ENCODE results near the gene PGM5. TPM values are rescaled to one million over a fixed set of nuclear protein-coding genes. Genes with fewer than 3 reads are reported as not detected.
"Not testable (repeated sequence)": the region's sequence is repeated elsewhere in the genome, so short reads cannot be mapped to it uniquely, and the experiment has no call there.

Gene PGM5
- 3.1 and 3.2 TPM in 2 replicates for polyA plus RNA-seq (2013)

GRCh38 chr9:68356380-68357118 is at the start of gene PGM5:
PGM5 (plus strand) TSS chr9:68356611; CDS start chr9:68357128, 517 bp downstream.
- Histone ChIP-seq H4K8ac (ENCODE audit: low read depth, low read length) (peak within 1 kb of the TSS; percentile 47), H3K4me3 (ENCODE audit: low read depth, low read length) (peak within 1 kb of the TSS; percentile 63), H2BK120ac (ENCODE audit: insufficient read depth, low read length, poor library complexity) (peak within 1 kb of the TSS; percentile 66), H2AFZ (ENCODE audit: insufficient read depth, low read length, poor library complexity) (peak within 1 kb of the TSS; percentile 63), H3K4me2 (ENCODE audit: low read length) (peak within 1 kb of the TSS; percentile 83), H4K91ac (ENCODE audit: low read depth, low read length) (peak within 1 kb of the TSS; percentile 35), H3K27me3 (ENCODE audit: insufficient read depth, low read length) (peaks cover 11% of the 10 kb centered on the region)
- H3K14ac ChIP-seq (ENCODE audit: low read length); H3K79me1 ChIP-seq (ENCODE audit: low read length); H3K23ac ChIP-seq (ENCODE audit: low read length); H2BK12ac ChIP-seq (ENCODE audit: low read length); H3K9ac ChIP-seq (ENCODE audit: low read length); H3K9me3 ChIP-seq (ENCODE audit: insufficient read depth, low read depth, low read length); H4K12ac ChIP-seq (ENCODE audit: low read depth, low read length); H3K27ac ChIP-seq (ENCODE audit: low read depth, low read length); H3K18ac ChIP-seq (ENCODE audit: low read length); H2AK5ac ChIP-seq (ENCODE audit: low read length); H3K79me2 ChIP-seq (ENCODE audit: control insufficient read depth, insufficient read depth, low read length, poor library complexity); H3K4me1 ChIP-seq (ENCODE audit: control insufficient read depth in 1 of 2, insufficient read depth in 2 of 2, low read length in 2 of 2); H3K4ac ChIP-seq (ENCODE audit: low read depth, low read length); H3K36me3 ChIP-seq (ENCODE audit: control insufficient read depth in 1 of 2, insufficient read depth in 2 of 2, low read length in 2 of 2); H2BK5ac ChIP-seq (ENCODE audit: low read depth, low read length, poor library complexity): not testable (repeated sequence)
- no CpG with 5 or more reads among the region's 58 CpGs for WGBS (ENCODE audit: extremely low coverage, insufficient coverage, insufficient read length)
- peak in 1 of 2 donors; percentile 15 for DNase-seq

GRCh38 chr9:68307127-68307526 is 49.3 kb upstream of the PGM5 start:
- not testable (repeated sequence) for H2BK5ac ChIP-seq (ENCODE audit: low read depth, low read length, poor library complexity); H3K79me2 ChIP-seq (ENCODE audit: control insufficient read depth, insufficient read depth, low read length, poor library complexity); H3K4me1 ChIP-seq (ENCODE audit: control insufficient read depth in 1 of 2, insufficient read depth in 2 of 2, low read length in 2 of 2); H2BK12ac ChIP-seq (ENCODE audit: low read length); H2BK120ac ChIP-seq (ENCODE audit: insufficient read depth, low read length, poor library complexity); H2AFZ ChIP-seq (ENCODE audit: insufficient read depth, low read length, poor library complexity); H3K4me2 ChIP-seq (ENCODE audit: low read length); H3K4ac ChIP-seq (ENCODE audit: low read depth, low read length); H3K9me3 ChIP-seq (ENCODE audit: insufficient read depth, low read depth, low read length); H4K8ac ChIP-seq (ENCODE audit: low read depth, low read length); H3K14ac ChIP-seq (ENCODE audit: low read length); H4K91ac ChIP-seq (ENCODE audit: low read depth, low read length); H3K36me3 ChIP-seq (ENCODE audit: control insufficient read depth in 1 of 2, insufficient read depth in 2 of 2, low read length in 2 of 2); H3K27ac ChIP-seq (ENCODE audit: low read depth, low read length); DNase-seq; H3K9ac ChIP-seq (ENCODE audit: low read length); H3K27me3 ChIP-seq (ENCODE audit: insufficient read depth, low read length); H3K18ac ChIP-seq (ENCODE audit: low read length); H4K12ac ChIP-seq (ENCODE audit: low read depth, low read length); H2AK5ac ChIP-seq (ENCODE audit: low read length); H3K23ac ChIP-seq (ENCODE audit: low read length); H3K4me3 ChIP-seq (ENCODE audit: low read depth, low read length); H3K79me1 ChIP-seq (ENCODE audit: low read length)
- no CpG with 5 or more reads among the region's 35 CpGs for WGBS (ENCODE audit: extremely low coverage, insufficient coverage, insufficient read length)

- H3K4me3 ChIP-seq (ENCODE audit: low read depth, low read length); H3K18ac ChIP-seq (ENCODE audit: low read length); H3K14ac ChIP-seq (ENCODE audit: low read length); H4K12ac ChIP-seq (ENCODE audit: low read depth, low read length); H2AFZ ChIP-seq (ENCODE audit: insufficient read depth, low read length, poor library complexity); H3K79me2 ChIP-seq (ENCODE audit: control insufficient read depth, insufficient read depth, low read length, poor library complexity); H3K9me3 ChIP-seq (ENCODE audit: insufficient read depth, low read depth, low read length); H3K27ac ChIP-seq (ENCODE audit: low read depth, low read length); H3K4me2 ChIP-seq (ENCODE audit: low read length); H3K4ac ChIP-seq (ENCODE audit: low read depth, low read length); H3K36me3 ChIP-seq (ENCODE audit: control insufficient read depth in 1 of 2, insufficient read depth in 2 of 2, low read length in 2 of 2); H3K9ac ChIP-seq (ENCODE audit: low read length); H4K91ac ChIP-seq (ENCODE audit: low read depth, low read length); H2BK12ac ChIP-seq (ENCODE audit: low read length); H3K23ac ChIP-seq (ENCODE audit: low read length); DNase-seq; H2BK5ac ChIP-seq (ENCODE audit: low read depth, low read length, poor library complexity); H4K8ac ChIP-seq (ENCODE audit: low read depth, low read length); H3K4me1 ChIP-seq (ENCODE audit: control insufficient read depth in 1 of 2, insufficient read depth in 2 of 2, low read length in 2 of 2); H3K27me3 ChIP-seq (ENCODE audit: insufficient read depth, low read length); H3K79me1 ChIP-seq (ENCODE audit: low read length); H2BK120ac ChIP-seq (ENCODE audit: insufficient read depth, low read length, poor library complexity); H2AK5ac ChIP-seq (ENCODE audit: low read length): not testable (repeated sequence)
- no CpG with 5 or more reads among the region's 21 CpGs for WGBS (ENCODE audit: extremely low coverage, insufficient coverage, insufficient read length)
Observed at GRCh38 chr9:68307654-68308053, 48.8 kb upstream of the PGM5 start.

GRCh38 chr9:68311208-68311607 is 45.2 kb upstream of the PGM5 start:
- no CpG with 5 or more reads among the region's 5 CpGs for WGBS (ENCODE audit: extremely low coverage, insufficient coverage, insufficient read length)
- H3K14ac ChIP-seq (ENCODE audit: low read length); H3K4me1 ChIP-seq (ENCODE audit: control insufficient read depth in 1 of 2, insufficient read depth in 2 of 2, low read length in 2 of 2); DNase-seq; H3K18ac ChIP-seq (ENCODE audit: low read length); H2AFZ ChIP-seq (ENCODE audit: insufficient read depth, low read length, poor library complexity); H3K27me3 ChIP-seq (ENCODE audit: insufficient read depth, low read length); H4K12ac ChIP-seq (ENCODE audit: low read depth, low read length); H3K36me3 ChIP-seq (ENCODE audit: control insufficient read depth in 1 of 2, insufficient read depth in 2 of 2, low read length in 2 of 2); H2BK12ac ChIP-seq (ENCODE audit: low read length); H2BK120ac ChIP-seq (ENCODE audit: insufficient read depth, low read length, poor library complexity); H4K8ac ChIP-seq (ENCODE audit: low read depth, low read length); H3K79me2 ChIP-seq (ENCODE audit: control insufficient read depth, insufficient read depth, low read length, poor library complexity); H3K9ac ChIP-seq (ENCODE audit: low read length); H3K4me3 ChIP-seq (ENCODE audit: low read depth, low read length); H3K4me2 ChIP-seq (ENCODE audit: low read length); H3K23ac ChIP-seq (ENCODE audit: low read length); H4K91ac ChIP-seq (ENCODE audit: low read depth, low read length); H2BK5ac ChIP-seq (ENCODE audit: low read depth, low read length, poor library complexity); H3K79me1 ChIP-seq (ENCODE audit: low read length); H3K27ac ChIP-seq (ENCODE audit: low read depth, low read length); H2AK5ac ChIP-seq (ENCODE audit: low read length); H3K9me3 ChIP-seq (ENCODE audit: insufficient read depth, low read depth, low read length); H3K4ac ChIP-seq (ENCODE audit: low read depth, low read length): not testable (repeated sequence)

Measured in trophoblast cell (in vitro differentiated cells and primary cell).